CD4-positive, alpha-beta T cell treated with Interleukin-15 for 1 hour (primary cell): ENCODE data around the gene NUDT3.
A peak's percentile ranks its signal among the peaks of the same experiment; 100 is the strongest.
"Not testable (repeated sequence)": the region's sequence is repeated elsewhere in the genome, so short reads cannot be mapped to it uniquely, and the experiment has no call there.

Experiments used
- DNase-seq: peaks from one replicate; pipeline ENCODE4 v3.0.0-alpha.2; 2020

NUDT3 gene

GRCh38 chr6:34392497-34393190, at the start of gene NUDT3:
NUDT3 (minus strand) TSS chr6:34392669; CDS start chr6:34392362, 307 bp downstream.
- peak; percentile 93 for DNase-seq

DNA sequence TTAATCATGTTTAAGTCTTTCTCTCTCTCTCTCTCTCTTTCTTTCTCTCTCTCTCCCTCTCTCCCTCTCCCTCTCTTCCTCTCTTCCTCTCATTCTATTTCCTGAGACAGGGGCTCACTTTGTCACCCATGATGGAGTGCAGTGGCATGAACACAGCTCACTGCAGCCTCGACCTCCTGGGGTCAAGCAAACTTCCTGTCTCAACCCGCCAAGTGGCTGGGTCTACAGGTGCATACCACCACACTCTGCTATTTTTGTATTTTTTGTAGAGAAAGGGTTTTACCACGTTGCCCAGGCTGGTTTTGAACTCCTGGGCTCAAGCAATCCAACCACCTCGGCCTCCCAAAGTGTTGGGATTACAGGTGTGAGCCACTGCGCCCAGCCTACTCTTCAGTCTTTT, 49.1 kb upstream of the NUDT3 start:
- no peak for DNase-seq

DNA sequence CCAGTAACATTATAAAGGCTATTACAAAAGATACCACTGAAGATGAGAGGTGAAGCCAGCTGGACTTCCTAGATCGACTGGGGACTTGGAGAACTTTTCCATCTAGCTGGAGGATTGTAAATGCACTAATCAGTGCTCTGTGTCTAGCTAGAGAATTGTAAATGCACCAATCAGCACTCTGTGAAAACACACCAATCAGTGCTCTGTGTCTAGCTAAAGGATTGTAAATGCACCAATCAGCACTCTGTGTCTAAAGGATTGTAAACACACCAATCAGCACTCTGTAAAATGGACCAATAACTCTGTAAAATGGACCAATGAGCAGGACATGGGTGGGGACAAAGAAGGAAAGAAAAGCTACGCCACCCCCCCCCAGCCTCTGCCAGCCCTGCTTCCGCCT, 47.0 kb upstream of the NUDT3 start:
- DNase-seq = no peak

GRCh38 chr6:34438705-34439104, 46.2 kb upstream of the NUDT3 start:
- no peak for DNase-seq

GRCh38 chr6:34437644-34437970, 45.1 kb upstream of the NUDT3 start:
- no peak for DNase-seq

GRCh38 chr6:34436803-34437643, 44.6 kb upstream of the NUDT3 start:
- DNase-seq = no peak

- DNase-seq = no peak
Measured at GRCh38 chr6:34435916-34436315, 43.4 kb upstream of the NUDT3 start.

GRCh38 chr6:34425498-34426410, 33.3 kb upstream of the NUDT3 start, which contains the start of gene RPS10:
RPS10 (minus strand) TSS chr6:34426069; CDS start chr6:34425221, 848 bp downstream.
- DNase-seq = peak; percentile 91

DNA sequence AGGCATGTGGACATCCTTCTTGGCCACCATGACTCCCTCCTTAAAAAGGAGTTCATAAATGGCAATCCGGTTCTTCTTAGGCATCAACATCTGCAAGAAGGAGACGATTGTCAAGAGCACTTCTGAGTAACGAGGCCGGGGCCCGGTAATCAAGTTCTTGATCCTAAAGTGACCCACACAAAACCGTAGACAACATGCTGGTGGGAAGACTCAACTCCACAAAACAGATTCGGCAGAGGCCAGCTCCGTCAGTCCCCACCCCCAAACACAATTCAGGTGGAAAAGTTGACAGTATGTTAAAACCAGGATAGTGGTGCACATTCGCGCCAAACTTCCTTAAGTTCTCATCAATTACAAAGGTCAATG, 32.6 kb upstream of the NUDT3 start:
- DNase-seq = no peak

DNA sequence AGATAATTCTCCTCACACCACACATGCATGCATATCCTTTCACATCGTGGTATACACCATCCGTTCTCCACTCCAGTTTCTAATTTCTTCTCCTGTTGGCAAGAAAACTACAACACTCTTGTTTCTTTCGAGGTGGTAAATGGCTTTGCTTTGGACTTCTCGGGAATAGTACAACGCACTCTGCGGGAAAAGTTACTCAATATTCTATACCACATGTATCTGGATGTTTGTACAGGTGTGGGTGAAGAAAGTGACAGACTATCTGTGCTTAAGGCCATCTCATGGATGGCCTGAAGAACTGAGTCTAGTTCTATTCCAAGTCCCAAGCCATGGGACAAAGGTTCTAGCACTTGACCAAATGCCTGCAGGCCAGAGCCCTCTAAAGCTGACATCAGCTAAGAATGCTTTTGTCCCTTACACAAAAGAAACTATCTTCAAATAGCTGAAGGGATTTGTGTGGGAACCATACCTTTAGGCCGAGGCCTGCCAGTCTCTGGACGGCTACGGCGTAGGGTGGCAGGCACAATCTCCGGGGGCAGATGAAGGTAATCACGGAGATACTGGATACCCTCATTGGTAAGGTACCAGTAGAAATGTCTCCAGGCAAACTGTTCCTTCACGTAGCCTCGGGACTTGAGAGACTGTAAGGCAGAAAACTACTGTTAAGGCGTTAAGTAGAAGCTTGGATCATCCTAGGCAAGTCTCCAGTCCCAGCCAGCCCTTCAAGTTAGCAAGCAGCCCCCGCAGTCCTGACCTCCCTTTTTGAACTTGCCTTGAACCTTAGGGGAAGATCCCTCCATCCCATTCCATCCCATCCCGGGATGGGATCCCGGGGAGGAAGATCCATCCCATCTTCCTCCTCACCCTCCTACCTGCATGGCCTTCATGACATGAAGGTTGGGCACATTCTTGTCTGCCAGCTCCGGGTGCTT, 32.0 kb upstream of the NUDT3 start:
- DNase-seq = no peak

GRCh38 chr6:34423254-34423653, 30.8 kb upstream of the NUDT3 start:
- DNase-seq = no peak

- no peak for DNase-seq
Measured at GRCh38 chr6:34418367-34418766, 25.9 kb upstream of the NUDT3 start.

DNA sequence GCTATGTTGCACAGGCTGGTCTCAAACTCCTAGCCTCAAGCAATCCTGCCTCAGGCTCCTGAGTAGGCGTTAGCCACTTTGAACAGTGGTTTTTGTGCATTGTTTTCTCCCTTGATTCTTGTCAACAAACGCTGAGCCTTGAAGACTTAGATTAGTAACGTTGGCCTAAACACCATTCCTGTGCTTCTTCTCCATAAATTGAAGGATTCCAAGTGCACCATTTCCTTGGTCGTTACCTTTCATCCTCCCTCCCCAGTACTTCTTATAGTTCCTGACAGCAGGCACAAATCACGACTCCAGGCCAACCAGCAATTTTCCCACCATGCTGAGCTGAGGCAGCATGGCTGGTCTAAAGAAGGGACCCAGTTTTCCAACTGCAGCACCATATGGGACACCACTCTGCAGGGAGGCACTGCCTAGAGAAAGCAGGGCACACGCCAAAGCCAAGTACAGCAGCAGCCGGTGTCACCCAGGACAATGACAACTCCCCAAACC, 24.5 kb upstream of the NUDT3 start:
- DNase-seq = no peak

DNA sequence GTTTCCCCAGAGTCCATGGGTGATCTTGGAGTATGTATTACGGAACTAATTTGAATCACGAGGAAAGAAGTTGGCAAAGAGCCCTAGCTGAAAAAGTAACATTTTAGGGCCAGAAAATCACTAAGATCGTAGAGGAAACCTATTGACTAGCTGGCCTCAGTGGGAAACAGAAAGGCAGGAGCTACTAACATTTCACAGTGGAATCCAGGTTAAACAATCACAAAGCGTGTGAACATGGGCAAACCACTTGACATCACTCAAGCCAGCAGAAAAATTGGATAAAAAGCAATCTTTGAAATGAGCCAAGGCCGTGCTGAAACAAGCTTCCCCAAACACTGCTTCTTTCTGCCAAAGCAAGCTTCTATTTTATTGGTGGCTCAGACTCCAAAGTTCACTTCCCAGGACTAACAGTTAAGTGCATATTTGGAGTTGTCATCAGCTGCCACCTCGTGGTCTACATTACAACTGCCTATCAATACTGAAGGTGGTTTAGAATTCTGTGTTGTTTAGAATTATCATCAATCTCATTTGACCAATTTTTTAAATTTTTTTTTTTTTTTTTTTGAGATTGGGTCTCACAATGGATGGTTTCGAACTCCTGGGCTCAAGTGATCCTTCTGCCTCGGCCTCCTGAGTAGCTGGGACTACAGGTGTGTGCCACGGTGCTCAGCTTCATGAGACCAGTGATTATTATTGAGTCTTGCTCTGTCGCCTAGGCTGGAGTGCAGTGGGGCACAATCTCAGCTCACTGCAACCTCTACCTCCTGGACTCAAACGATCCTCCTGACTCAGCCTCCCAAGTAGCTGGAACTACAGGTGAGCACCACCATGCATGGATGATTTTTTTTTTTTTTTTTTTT, 22.8 kb upstream of the NUDT3 start:
- DNase-seq = peak; percentile 57

DNA sequence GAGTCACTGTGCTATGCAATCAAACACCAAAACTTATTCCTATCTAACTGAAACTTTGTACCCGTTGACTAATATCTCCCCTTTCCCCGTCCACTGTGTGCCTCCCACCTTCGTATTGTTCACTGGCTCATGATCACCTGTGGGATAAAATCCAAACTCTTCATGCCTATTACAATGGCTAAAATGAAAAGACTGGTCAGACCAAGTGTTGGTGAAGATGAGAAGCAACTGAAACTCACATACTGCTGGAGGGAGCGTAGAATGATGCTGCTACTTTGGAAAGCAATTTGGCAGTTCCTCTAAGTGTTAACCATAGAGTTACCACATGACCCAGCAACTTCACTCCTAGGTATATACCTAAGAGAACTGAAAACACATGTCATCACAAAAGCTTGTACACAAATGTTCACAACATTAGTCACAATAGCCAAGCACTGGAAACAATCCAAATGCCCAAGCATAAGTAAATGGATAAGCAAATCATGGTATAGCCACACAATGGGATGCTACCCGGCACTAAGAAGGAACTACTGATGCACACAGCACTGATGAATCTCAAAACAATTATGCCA, 20.3 kb upstream of the NUDT3 start:
- DNase-seq = no peak

DNA sequence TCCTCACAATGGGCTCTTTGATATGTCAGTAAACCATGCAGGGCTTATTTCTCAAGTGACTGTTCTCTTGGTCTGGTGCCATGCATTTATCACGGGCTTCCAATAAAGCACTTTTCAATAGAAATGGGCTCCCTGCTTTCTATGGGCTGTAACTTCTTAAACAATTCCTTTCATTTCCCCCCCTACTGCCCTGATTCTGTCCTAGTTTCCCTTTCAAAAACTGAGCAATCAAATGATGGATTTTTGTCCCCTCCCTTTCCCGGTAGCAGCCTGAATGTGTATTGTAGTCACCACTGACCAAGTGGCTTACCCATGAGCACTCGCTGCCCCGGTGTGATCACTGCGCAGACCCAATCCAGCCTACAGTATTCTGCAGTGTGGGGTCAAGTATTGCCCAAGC, 19.5 kb upstream of the NUDT3 start:
- no peak for DNase-seq

DNA sequence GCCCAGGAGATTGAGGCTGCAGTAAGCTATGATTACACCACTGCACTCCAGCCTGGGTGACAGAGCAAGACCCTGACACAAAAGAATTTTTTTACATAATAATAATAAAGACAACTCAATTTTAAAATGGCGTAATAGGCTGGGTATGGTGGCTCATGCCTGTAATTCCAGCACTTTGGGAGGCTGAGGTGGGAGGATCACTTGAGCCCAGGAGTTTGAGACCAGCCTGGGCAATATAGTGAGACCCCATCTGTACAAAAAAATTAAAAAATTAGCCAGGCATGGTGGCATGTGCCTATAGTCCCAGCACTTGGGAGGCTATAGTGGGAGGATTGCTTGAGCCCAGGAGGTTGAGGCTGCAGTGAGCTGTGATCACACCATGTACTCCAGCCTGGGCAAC, 15.4 kb upstream of the NUDT3 start:
- not testable (repeated sequence) for DNase-seq

- DNase-seq = no peak
Measured at GRCh38 chr6:34396518-34396917, 4.0 kb upstream of the NUDT3 start.

DNA sequence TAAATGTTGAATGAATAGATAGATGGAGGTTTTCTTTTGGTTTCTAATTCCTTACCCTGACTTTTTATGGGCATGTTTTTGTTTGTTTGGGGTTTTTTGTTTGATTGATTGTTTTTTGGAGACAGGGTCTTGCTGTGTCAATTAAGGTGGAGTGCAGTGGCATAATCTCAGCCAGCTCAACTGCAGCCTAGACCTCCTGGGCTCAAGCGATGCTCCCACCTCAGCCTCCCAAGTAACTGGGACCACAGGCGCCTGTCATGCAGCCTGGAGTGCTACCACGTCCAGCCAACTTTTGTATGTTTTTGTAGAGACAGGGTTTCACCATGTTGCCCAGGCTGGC, 1.5 kb upstream of the NUDT3 start:
- DNase-seq = no peak

DNA sequence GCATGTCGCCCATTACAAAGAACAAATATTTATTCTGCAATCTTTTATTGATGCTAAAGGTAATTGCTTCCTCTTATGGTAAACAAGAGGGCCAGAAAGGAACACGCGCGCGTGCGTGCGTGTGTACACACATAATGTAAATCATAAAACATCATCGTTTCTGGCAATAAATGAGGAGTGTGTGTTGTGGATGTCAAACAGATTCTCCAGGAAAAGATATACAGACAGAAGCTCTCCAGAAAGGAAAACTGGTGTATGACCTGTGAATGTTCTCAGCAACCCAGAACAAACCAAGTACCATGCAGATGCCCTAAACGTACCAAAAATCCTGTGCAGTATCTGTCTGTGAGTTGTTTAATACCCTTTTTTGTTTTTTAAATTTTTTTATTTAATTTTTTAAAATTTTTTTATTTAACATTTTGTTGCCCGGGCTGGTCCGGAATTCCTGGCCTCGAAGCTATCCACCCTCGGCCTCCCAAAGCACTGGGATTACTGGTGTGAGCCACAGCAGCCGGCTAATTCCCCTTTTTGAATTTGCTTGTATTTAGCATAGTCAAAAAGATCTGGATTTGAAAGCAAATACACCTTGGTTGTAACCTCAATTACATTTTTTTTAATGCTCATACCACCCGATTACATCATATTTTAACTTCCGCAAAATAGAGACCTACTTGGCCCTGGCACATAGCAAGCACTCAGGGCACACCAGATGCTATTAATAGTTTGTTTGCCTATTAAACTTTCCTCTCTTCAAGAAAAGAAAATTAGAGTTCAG, 909 bp upstream of the NUDT3 start:
- DNase-seq = no peak
